ENCODE results near the gene SEC14L2. TPM values are rescaled to one million over a fixed set of nuclear protein-coding genes. Genes with fewer than 3 reads are reported as not detected.

SEC14L2 gene
- total and polyA plus RNA-seq, 2 of the 8 experiments (the other 6 are each of a cell fraction or from before 2014, with no cell fraction given), result 2.8 to 3.2 TPM

DNA sequence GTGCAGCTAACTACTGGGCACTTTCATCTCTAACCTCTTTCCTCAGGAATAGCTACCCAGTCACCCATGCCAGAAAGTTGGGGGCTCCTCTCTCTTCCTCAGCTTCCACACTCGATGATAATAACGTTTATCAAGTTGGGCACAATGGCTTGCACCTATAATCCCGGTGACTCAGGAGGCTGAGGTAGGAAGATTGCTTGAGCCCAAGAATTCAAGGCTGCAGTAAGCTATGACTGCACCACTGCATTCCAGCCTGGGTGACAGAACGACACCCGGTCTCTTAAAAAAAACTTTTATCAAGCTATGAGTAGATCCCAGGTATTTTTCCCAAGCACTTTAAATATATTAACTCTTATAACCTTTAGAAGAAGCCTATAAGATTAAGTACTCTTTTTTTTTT is 42.2 kb upstream of the SEC14L2 start:
- Histone ChIP-seq H2AFZ (ENCODE audit: low read length) (no peak overlapping the region), H3K9me3 (ENCODE audit: insufficient read depth in 2 of 2, low read depth in 1 of 2, low read length in 1 of 2) (no peaks in the 10 kb centered on the region), H3K36me3 (ENCODE audit: control insufficient read depth in 2 of 4, insufficient read depth in 4 of 4, low read length in 3 of 4) (peaks cover 6 to 36% (median 23%) of the 10 kb centered on the region in 4 experiments), H2BK15ac (ENCODE audit: low read length) (no peak overlapping the region), H3K18ac (ENCODE audit: extremely low read depth, low read length) (no peak overlapping the region), H3K27me3 (replicated peaks in 1 of 4; ENCODE audit: control insufficient read depth in 3 of 4, extremely low read depth in 1 of 4, insufficient read depth in 3 of 4, low read length in 3 of 4) (no peaks in the 10 kb centered on the region), H2BK5ac (ENCODE audit: low read depth, low read length) (no peak overlapping the region), H3K23me2 (ENCODE audit: low read depth, low read length) (peaks cover 2% of the 10 kb centered on the region; the same call in 1 of the 2 replicates), H2BK20ac (ENCODE audit: low read length) (no peak overlapping the region), H4K5ac (ENCODE audit: insufficient read length, low read depth, low read length) (no peak overlapping the region), H3K79me2 (ENCODE audit: control insufficient read depth in 1 of 2, insufficient read depth in 2 of 2, low read length in 2 of 2) (peaks cover 15 to 50% of the 10 kb centered on the region in 2 experiments), H3K27ac (ENCODE audit: low read depth, low read length) (no peak overlapping the region), H2BK12ac (ENCODE audit: low read depth, low read length) (no peak overlapping the region), H3K14ac (ENCODE audit: insufficient read length) (no peak overlapping the region), H3K4ac (replicated peaks; ENCODE audit: insufficient read length, low read depth, low read length) (no peak overlapping the region), H3K4me2 (ENCODE audit: insufficient read depth in 1 of 2, low read depth in 2 of 2, low read length in 2 of 2) (no peak overlapping the region; a peak in 1 of 4 replicates), H3K4me3 (ENCODE audit: extremely low read depth in 1 of 4, insufficient read depth in 2 of 4, low read depth in 3 of 4, low read length in 4 of 4) (no peak overlapping the region; a peak in 1 of 8 replicates), H2BK120ac (replicated peaks; ENCODE audit: low read depth, low read length) (no peak overlapping the region), H3K23ac (ENCODE audit: insufficient read length) (no peak overlapping the region), H4K20me1 (replicated peaks in 1 of 2; ENCODE audit: control insufficient read depth in 1 of 2, insufficient read depth in 2 of 2, low read length in 2 of 2) (peaks cover 12 to 13% of the 10 kb centered on the region in 2 experiments), H3K56ac (replicated peaks; ENCODE audit: insufficient read length, low read depth, low read length) (no peak overlapping the region), H3K79me1 (ENCODE audit: low read depth, low read length) (peaks cover 17% of the 10 kb centered on the region), H4K91ac (replicated peaks; ENCODE audit: insufficient read length, low read length) (no peak overlapping the region), H2AK5ac (ENCODE audit: low read depth, low read length) (no peak overlapping the region), H3K9ac (replicated peaks in 1 of 4; ENCODE audit: extremely low read depth in 1 of 4, low read depth in 3 of 4, low read length in 3 of 4) (no peak overlapping the region), H4K8ac (ENCODE audit: extremely low read depth, insufficient read depth, low read length) (no peak overlapping the region), H3K4me1 (replicated peaks in 1 of 4; ENCODE audit: control insufficient read depth in 3 of 4, insufficient read depth in 4 of 4, low read length in 3 of 4) (peaks cover 2 to 11% (median 4%) of the 10 kb centered on the region in 4 experiments; a peak in 6 of 7 replicates)
- TF ChIP-seq TBP (IDR thresholded peaks at IDR 0.05; ENCODE audit: low read depth, low read length) (no peak), RAD21 (IDR thresholded peaks at IDR 0.05 in 1 of 2, conservative IDR thresholded peaks at IDR 0.05 in 1 of 2; ENCODE audit: low read depth in 2 of 2, low read length in 2 of 2) (no peak), RXRA (IDR thresholded peaks at IDR 0.05; ENCODE audit: insufficient read depth, low read depth, low read length) (no peak)
- POLR2A ChIA-PET (ENCODE audit: partially characterized antibody), result interaction anchor here (0.6 to 11.5 kb wide), 8 partner anchors 15 to 228 kb away, joined by 3 to 129 read pairs (median 6); partner anchors contain the start of genes CASTOR1 and TBC1D10A
- WGBS, 2 experiments (ENCODE audit: extremely low coverage in 1 of 2, insufficient coverage in 1 of 2, insufficient read length in 1 of 2, insufficient replicate concordance in 2 of 2, low coverage in 1 of 2, low lambda C conversion rate in 2 of 2, missing lambda C conversion rate in 1 of 2), result 96% methylated on average over 5 of the region's 5 CpGs; no CpG with 5 or more reads in 1 of the 2 experiments
- DNase-seq (ENCODE audit: low read depth in 1 of 2, low spot score in 2 of 2), result no peak
- FAIRE-seq, result no peak
- CTCF ChIA-PET (ENCODE audit: partially characterized antibody), result interaction anchor here (0.6 to 1.1 kb wide), 2 partner anchors 8 to 288 kb away, joined by 3 to 6 read pairs; no protein-coding TSS in a partner anchor
